Peyer's patch (tissue), 4 donors: ENCODE results near the gene TRIM17.

Source experiments
- CTCF ChIP-seq, 6 experiments: fragments of 450-650 bp in 4 of 6; fragments of 200-600 bp in 2 of 6; sonication (generic) in 1 of 6; IDR thresholded peaks; one replicate each; pipeline ENCODE4 v1.5.1; 2017 to 2019; ENCODE audit warnings: antibody characterized with exemption in 6 of 6, mild to moderate bottlenecking in 3 of 6, moderate library complexity in 1 of 6
- POLR2A ChIP-seq, 2 donors: fragments of 450-650 bp; IDR thresholded peaks; one replicate each; pipeline ENCODE4 v1.5.1; 2017; ENCODE audit warnings: antibody characterized with exemption in 2 of 2, mild to moderate bottlenecking in 2 of 2, moderate library complexity in 2 of 2

GRCh38 chr1:228420968-228421826, 4.5 kb upstream of the TRIM17 start:
- no peak for TF ChIP-seq CTCF (IDR thresholded peaks at IDR 0.05)
- no peak for TF ChIP-seq POLR2A (IDR thresholded peaks at IDR 0.05)
